H1 (cell line): ENCODE results near the gene ATM. TPM values are rescaled to one million over a fixed set of nuclear protein-coding genes. Genes with fewer than 3 reads are reported as not detected.

ENCODE experiments used
- EP300 ChIP-seq, 2 experiments: IDR thresholded peaks; 1 replicate in 1 of 2; 2 replicates in 1 of 2; pipeline ENCODE4 v1.6.1; 2011 to 2012; ENCODE audit warnings: low read depth in 2 of 2, low read length in 2 of 2, mild to moderate bottlenecking in 2 of 2, borderline replicate concordance in 1 of 2, inconsistent platforms in 1 of 2, moderate library complexity in 1 of 2
- GTF2F1 ChIP-seq: IDR thresholded peaks from 2 replicates; pipeline ENCODE4 v1.6.1; 2012; ENCODE audit warnings: low read depth, low read length, improper control_type of control experiment, borderline replicate concordance
- RXRA ChIP-seq: IDR thresholded peaks from 2 replicates; pipeline ENCODE4 v1.6.1; 2011; ENCODE audit warnings: low read depth, mild to moderate bottlenecking, low read length, moderate library complexity; ENCODE audit not compliant: insufficient read depth
- TAF7 ChIP-seq: optimal IDR thresholded peaks from 2 replicates; pipeline ENCODE3; 2011; ENCODE audit warnings: low read depth, mild to moderate bottlenecking, inconsistent platforms, low read length, moderate library complexity, borderline replicate concordance
- TBP ChIP-seq: IDR thresholded peaks from 2 replicates; pipeline ENCODE4 v1.6.1; 2011; ENCODE audit warnings: low read depth, low read length, improper control_type of control experiment
- polyA plus RNA-seq, 7 experiments: library from polyadenylated mRNA; depleted of rRNA in 3 of 7; stranded (reverse) in 5 of 7; unstranded in 2 of 7; fragments of >200 nt in 5 of 7; fragments of 200-250 nt in 2 of 7; gene quantifications; 1 replicate in 5 of 7; 2 replicates in 1 of 7; 4 replicates in 1 of 7; pipeline versions ENCODE4 v1.2.1 to v1.2.3, GENCODE V29; 2011 to 2013; ENCODE audit warnings: missing spikeins in 2 of 7, mixed read lengths in 2 of 7
- total RNA-seq: library from RNA; stranded (reverse); fragmentation: NEBNext Ultra II Directional; extraction: Animal tissue kit (Norgen Biotek cat#: 25700); gene quantifications from 2 replicates; pipeline ENCODE4 v1.2.1, GENCODE V29; 2021
- TF ChIP-seq, protein P1 (sequence below): fragments of 300-600 bp; sonication (generic); IDR thresholded peaks from 2 replicates; pipeline ENCODE4 v1.7.1; 2012; ENCODE audit warnings: low read length, moderate library complexity, mild to moderate bottlenecking, inconsistent platforms; ENCODE audit not compliant: insufficient replicate concordance

Gene ATM
- total and polyA plus RNA-seq, 2 of the 8 experiments (the other 6 are each of a cell fraction or from before 2014, with no cell fraction given) = 14.9 to 55.4 TPM

DNA sequence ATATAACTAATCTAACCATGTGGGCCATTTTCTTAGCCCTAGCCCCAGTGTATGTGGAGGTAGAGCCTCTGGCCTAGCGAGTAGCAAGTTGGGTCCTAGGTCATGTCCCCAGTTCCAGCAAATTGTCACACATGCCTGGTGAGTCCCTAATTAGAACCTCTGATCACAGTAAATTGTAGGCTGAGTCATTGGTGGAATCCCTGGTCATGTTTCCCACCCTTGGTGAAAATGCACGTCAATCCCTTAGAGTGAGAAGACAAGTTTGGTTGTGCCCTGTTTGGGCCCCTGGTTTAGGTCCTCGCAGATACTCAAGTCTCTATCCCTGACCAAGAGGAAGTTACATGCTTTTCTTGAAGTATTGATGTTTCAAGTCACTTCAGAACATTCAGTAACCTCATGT lies 46.7 kb downstream of the ATM start (continued):
- TF ChIP-seq, protein P1, sequence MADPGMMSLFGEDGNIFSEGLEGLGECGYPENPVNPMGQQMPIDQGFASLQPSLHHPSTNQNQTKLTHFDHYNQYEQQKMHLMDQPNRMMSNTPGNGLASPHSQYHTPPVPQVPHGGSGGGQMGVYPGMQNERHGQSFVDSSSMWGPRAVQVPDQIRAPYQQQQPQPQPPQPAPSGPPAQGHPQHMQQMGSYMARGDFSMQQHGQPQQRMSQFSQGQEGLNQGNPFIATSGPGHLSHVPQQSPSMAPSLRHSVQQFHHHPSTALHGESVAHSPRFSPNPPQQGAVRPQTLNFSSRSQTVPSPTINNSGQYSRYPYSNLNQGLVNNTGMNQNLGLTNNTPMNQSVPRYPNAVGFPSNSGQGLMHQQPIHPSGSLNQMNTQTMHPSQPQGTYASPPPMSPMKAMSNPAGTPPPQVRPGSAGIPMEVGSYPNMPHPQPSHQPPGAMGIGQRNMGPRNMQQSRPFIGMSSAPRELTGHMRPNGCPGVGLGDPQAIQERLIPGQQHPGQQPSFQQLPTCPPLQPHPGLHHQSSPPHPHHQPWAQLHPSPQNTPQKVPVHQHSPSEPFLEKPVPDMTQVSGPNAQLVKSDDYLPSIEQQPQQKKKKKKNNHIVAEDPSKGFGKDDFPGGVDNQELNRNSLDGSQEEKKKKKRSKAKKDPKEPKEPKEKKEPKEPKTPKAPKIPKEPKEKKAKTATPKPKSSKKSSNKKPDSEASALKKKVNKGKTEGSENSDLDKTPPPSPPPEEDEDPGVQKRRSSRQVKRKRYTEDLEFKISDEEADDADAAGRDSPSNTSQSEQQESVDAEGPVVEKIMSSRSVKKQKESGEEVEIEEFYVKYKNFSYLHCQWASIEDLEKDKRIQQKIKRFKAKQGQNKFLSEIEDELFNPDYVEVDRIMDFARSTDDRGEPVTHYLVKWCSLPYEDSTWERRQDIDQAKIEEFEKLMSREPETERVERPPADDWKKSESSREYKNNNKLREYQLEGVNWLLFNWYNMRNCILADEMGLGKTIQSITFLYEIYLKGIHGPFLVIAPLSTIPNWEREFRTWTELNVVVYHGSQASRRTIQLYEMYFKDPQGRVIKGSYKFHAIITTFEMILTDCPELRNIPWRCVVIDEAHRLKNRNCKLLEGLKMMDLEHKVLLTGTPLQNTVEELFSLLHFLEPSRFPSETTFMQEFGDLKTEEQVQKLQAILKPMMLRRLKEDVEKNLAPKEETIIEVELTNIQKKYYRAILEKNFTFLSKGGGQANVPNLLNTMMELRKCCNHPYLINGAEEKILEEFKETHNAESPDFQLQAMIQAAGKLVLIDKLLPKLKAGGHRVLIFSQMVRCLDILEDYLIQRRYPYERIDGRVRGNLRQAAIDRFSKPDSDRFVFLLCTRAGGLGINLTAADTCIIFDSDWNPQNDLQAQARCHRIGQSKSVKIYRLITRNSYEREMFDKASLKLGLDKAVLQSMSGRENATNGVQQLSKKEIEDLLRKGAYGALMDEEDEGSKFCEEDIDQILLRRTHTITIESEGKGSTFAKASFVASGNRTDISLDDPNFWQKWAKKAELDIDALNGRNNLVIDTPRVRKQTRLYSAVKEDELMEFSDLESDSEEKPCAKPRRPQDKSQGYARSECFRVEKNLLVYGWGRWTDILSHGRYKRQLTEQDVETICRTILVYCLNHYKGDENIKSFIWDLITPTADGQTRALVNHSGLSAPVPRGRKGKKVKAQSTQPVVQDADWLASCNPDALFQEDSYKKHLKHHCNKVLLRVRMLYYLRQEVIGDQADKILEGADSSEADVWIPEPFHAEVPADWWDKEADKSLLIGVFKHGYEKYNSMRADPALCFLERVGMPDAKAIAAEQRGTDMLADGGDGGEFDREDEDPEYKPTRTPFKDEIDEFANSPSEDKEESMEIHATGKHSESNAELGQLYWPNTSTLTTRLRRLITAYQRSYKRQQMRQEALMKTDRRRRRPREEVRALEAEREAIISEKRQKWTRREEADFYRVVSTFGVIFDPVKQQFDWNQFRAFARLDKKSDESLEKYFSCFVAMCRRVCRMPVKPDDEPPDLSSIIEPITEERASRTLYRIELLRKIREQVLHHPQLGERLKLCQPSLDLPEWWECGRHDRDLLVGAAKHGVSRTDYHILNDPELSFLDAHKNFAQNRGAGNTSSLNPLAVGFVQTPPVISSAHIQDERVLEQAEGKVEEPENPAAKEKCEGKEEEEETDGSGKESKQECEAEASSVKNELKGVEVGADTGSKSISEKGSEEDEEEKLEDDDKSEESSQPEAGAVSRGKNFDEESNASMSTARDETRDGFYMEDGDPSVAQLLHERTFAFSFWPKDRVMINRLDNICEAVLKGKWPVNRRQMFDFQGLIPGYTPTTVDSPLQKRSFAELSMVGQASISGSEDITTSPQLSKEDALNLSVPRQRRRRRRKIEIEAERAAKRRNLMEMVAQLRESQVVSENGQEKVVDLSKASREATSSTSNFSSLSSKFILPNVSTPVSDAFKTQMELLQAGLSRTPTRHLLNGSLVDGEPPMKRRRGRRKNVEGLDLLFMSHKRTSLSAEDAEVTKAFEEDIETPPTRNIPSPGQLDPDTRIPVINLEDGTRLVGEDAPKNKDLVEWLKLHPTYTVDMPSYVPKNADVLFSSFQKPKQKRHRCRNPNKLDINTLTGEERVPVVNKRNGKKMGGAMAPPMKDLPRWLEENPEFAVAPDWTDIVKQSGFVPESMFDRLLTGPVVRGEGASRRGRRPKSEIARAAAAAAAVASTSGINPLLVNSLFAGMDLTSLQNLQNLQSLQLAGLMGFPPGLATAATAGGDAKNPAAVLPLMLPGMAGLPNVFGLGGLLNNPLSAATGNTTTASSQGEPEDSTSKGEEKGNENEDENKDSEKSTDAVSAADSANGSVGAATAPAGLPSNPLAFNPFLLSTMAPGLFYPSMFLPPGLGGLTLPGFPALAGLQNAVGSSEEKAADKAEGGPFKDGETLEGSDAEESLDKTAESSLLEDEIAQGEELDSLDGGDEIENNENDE = no peak
- TF ChIP-seq TAF7 (no peak), TBP (no peak), EP300 (IDR thresholded peaks at IDR 0.05; ENCODE audit: borderline replicate concordance in 1 of 2, low read depth in 2 of 2, low read length in 2 of 2) (no peak), RXRA (no peak), GTF2F1 (no peak)
